Fibroblast of lung (primary cell): ENCODE data around the gene GNPAT. TPM values are rescaled to one million over a fixed set of nuclear protein-coding genes. Genes with fewer than 3 reads are reported as not detected.

Experiments
- DNase-seq, 2 donors: peaks; one replicate each; pipeline versions ENCODE4 v3.0.0 to v3.0.0-alpha.2; 2010; ENCODE audit warnings: low read depth in 2 of 2
- H2AFZ ChIP-seq: 2 replicates; pipeline ENCODE4 v1.5.1; 2012; ENCODE audit warnings: low read length, control low read depth, inconsistent platforms
- H3K27ac ChIP-seq: 2 replicates; pipeline ENCODE4 v1.5.1; 2011; ENCODE audit warnings: low read length, control low read depth; ENCODE audit not compliant: insufficient read depth
- H3K27me3 ChIP-seq: 2 replicates; pipeline ENCODE4 v1.5.1; 2011; ENCODE audit warnings: mild to moderate bottlenecking, low read length; ENCODE audit not compliant: control insufficient read depth, insufficient read depth
- H3K36me3 ChIP-seq: 2 replicates; pipeline ENCODE4 v1.5.1; 2011; ENCODE audit warnings: low read length; ENCODE audit not compliant: control insufficient read depth, insufficient read depth
- H3K4me1 ChIP-seq: 2 replicates; pipeline ENCODE4 v1.5.1; 2011; ENCODE audit warnings: low read length; ENCODE audit not compliant: control insufficient read depth, insufficient read depth; ENCODE audit errors: extremely low read depth
- H3K4me2 ChIP-seq: 2 replicates; pipeline ENCODE4 v1.5.1; 2011; ENCODE audit warnings: low read length, control low read depth; ENCODE audit not compliant: insufficient read depth; ENCODE audit errors: extremely low read depth
- H3K4me3 ChIP-seq, 4 experiments: fragments of 200-600 bp in 1 of 4; sonication (generic) in 1 of 4; replicated peaks in 1 of 4; 2 replicates each; pipeline ENCODE4 v1.5.1; 2011 to 2016; ENCODE audit warnings: low read length in 4 of 4, low read depth in 3 of 4, mild to moderate bottlenecking in 3 of 4, control low read depth in 2 of 4, inconsistent platforms in 1 of 4, mixed read lengths in 1 of 4; ENCODE audit not compliant: insufficient read depth in 1 of 4; ENCODE audit errors: control extremely low read depth in 1 of 4
- H3K79me2 ChIP-seq: 2 replicates; pipeline ENCODE4 v1.5.1; 2012; ENCODE audit warnings: mild to moderate bottlenecking, low read length, inconsistent platforms; ENCODE audit not compliant: control insufficient read depth, insufficient read depth
- H3K9ac ChIP-seq: 2 replicates; pipeline ENCODE4 v1.5.1; 2011; ENCODE audit warnings: mild to moderate bottlenecking, low read length, control low read depth; ENCODE audit not compliant: insufficient read depth
- H3K9me3 ChIP-seq: 2 replicates; pipeline ENCODE4 v1.5.1; 2012; ENCODE audit warnings: low read depth, low read length; ENCODE audit not compliant: control insufficient read depth, insufficient read depth
- H4K20me1 ChIP-seq: 2 replicates; pipeline ENCODE4 v1.5.1; 2011; ENCODE audit warnings: low read length; ENCODE audit not compliant: control insufficient read depth, insufficient read depth; ENCODE audit errors: extremely low read depth
- EZH2 ChIP-seq: IDR thresholded peaks from 2 replicates; pipeline ENCODE4 v1.5.1; 2012; ENCODE audit warnings: low read length, control low read depth, mild to moderate bottlenecking; ENCODE audit errors: missing control alignments
- polyA plus RNA-seq, 2 donors: library from polyadenylated mRNA; depleted of rRNA in 1 of 2; stranded (reverse) in 1 of 2; unstranded in 1 of 2; fragments of >200 nt; gene quantifications; 2 replicates each; pipeline ENCODE4 v1.2.1, GENCODE V29; 2011 to 2012; ENCODE audit warnings: missing spikeins in 1 of 2
- total RNA-seq: library from RNA; depleted of rRNA; stranded (reverse); fragments of >200 nt; gene quantifications from 2 replicates; pipeline ENCODE4 v1.2.1, GENCODE V29; 2014
- TF ChIP-seq, protein P1 (sequence below), 2 donors: IDR thresholded peaks in 1 of 2; conservative IDR thresholded peaks in 1 of 2; 1 replicate in 1 of 2; 2 replicates in 1 of 2; pipeline ENCODE4 v1.5.1; 2011 to 2012; ENCODE audit warnings: low read length in 2 of 2, control low read depth in 1 of 2, inconsistent platforms in 1 of 2, low read depth in 1 of 2, mild to moderate bottlenecking in 1 of 2

The GNPAT gene
- total and polyA plus RNA-seq, 2 donors (not counting 1 experiment from before 2014, with no cell fraction given): 42.5 to 60.4 TPM

DNA sequence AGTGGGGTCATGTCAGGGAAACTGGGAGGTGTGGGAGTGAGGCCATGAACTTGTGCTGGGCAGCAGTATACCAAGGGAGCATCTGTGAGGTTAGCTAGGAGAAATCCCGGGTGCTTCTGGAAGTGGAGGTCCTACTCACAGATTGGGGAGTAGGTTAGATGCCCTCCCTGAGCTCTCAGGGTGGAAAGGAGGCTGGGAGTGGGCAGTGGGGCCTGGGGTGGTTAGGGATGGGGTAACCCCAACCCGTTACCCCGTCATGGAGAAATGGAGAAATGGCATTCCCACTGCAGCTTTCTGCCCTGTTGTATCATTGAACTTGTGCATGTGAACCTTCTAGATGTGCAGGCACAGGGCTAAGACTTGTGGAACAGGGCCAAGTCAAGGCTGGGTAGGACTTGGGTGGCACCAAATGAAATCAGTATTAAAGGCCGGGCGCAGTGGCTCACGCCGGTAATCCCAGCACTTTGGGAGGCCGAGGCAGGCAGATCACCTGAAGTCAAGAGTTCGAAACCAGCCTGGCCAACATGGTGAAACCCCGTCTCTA lies 69.5 kb downstream of the GNPAT start:
- H3K9me3 ChIP-seq: no peaks in the 10 kb centered on the region
- H3K9ac ChIP-seq: no peak overlapping the region
- H3K79me2 ChIP-seq: no peaks in the 10 kb centered on the region
- TF ChIP-seq, protein P1, sequence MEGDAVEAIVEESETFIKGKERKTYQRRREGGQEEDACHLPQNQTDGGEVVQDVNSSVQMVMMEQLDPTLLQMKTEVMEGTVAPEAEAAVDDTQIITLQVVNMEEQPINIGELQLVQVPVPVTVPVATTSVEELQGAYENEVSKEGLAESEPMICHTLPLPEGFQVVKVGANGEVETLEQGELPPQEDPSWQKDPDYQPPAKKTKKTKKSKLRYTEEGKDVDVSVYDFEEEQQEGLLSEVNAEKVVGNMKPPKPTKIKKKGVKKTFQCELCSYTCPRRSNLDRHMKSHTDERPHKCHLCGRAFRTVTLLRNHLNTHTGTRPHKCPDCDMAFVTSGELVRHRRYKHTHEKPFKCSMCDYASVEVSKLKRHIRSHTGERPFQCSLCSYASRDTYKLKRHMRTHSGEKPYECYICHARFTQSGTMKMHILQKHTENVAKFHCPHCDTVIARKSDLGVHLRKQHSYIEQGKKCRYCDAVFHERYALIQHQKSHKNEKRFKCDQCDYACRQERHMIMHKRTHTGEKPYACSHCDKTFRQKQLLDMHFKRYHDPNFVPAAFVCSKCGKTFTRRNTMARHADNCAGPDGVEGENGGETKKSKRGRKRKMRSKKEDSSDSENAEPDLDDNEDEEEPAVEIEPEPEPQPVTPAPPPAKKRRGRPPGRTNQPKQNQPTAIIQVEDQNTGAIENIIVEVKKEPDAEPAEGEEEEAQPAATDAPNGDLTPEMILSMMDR (conservative IDR thresholded peaks at IDR 0.05 in 1 of 2, IDR thresholded peaks at IDR 0.05 in 1 of 2; ENCODE audit: low read depth in 1 of 2, low read length in 2 of 2): no peak
- TF ChIP-seq EZH2: no peak
- no peaks in the 10 kb centered on the region for H3K27me3 ChIP-seq
- no peaks in the 10 kb centered on the region for H3K4me1 ChIP-seq
- no peaks in the 10 kb centered on the region for H4K20me1 ChIP-seq
- no peak overlapping the region for H3K27ac ChIP-seq
- no peak for DNase-seq
- H3K4me3 ChIP-seq: no peak overlapping the region
- no peaks in the 10 kb centered on the region for H3K36me3 ChIP-seq
- H2AFZ ChIP-seq: no peak overlapping the region
- H3K4me2 ChIP-seq: no peak overlapping the region

DNA sequence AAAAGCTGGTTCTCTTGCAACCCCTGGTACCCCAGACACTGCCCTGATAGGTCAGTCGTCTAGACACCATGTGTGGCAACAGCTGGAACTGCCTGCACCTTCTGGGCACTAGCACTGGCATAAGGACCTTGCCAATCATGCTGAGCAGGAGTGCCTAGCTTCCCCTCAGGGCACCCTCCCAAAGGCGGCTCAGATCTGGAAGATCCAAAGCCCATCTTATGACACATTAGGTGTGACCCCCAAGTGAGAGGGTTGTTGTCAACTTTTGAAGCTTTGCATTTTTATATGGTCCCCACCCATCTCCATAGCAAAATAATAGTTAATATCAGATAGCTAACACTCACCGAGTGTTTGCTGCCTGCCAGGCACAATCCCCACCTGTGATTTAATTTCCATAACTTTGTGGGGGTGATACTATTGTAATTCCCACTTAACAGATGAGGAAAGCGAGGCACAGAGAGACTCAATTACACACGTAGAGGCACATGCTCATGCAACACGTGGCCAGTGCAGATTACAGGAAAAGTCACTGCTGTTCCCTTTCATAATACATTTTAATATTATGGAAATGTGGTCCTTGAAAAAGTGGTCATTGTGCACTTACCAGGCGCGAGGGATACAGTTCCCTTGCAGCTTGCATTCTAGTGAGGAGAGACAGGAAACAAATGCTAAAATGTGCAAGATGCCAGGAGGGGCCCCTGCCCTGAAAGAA lies 70.9 kb downstream of the GNPAT start:
- no peak overlapping the region for H3K4me2 ChIP-seq
- H4K20me1 ChIP-seq: no peaks in the 10 kb centered on the region
- H3K27me3 ChIP-seq: no peaks in the 10 kb centered on the region
- H3K4me3 ChIP-seq: no peak overlapping the region
- no peak overlapping the region for H2AFZ ChIP-seq
- no peak for DNase-seq
- no peaks in the 10 kb centered on the region for H3K9me3 ChIP-seq
- no peaks in the 10 kb centered on the region for H3K36me3 ChIP-seq
- H3K27ac ChIP-seq: no peak overlapping the region
- H3K9ac ChIP-seq: no peak overlapping the region
- H3K79me2 ChIP-seq: no peaks in the 10 kb centered on the region
- TF ChIP-seq, protein P1 (conservative IDR thresholded peaks at IDR 0.05 in 1 of 2, IDR thresholded peaks at IDR 0.05 in 1 of 2; ENCODE audit: low read depth in 1 of 2, low read length in 2 of 2): no peak
- TF ChIP-seq EZH2: no peak
- no peaks in the 10 kb centered on the region for H3K4me1 ChIP-seq

DNA sequence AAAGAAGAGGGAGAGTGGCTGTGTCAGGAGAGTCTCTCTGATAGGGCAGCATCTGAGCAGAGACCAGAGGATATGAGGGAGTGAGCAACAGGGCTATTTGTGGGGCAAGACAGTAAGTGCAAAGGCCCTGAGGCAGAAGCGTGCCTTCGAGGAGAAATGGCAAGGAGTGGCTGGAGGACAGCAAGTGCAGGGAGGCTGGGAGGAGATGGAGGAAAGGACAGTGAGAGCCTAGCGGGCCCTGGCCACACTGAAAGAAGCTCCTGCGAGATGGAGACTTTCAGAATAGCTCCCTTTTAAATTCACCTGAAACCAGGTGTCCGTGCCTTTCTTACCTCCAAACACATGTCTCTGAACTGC lies 71.4 kb downstream of the GNPAT start:
- Histone ChIP-seq H3K27me3 (no peaks in the 10 kb centered on the region), H3K4me2 (no peak overlapping the region), H4K20me1 (no peaks in the 10 kb centered on the region), H3K36me3 (no peaks in the 10 kb centered on the region), H3K9ac (no peak overlapping the region), H3K4me3 (no peak overlapping the region), H3K4me1 (no peaks in the 10 kb centered on the region), H3K27ac (no peak overlapping the region), H2AFZ (no peak overlapping the region), H3K79me2 (no peaks in the 10 kb centered on the region), H3K9me3 (no peaks in the 10 kb centered on the region)
- DNase-seq: no peak
- no peak for TF ChIP-seq EZH2
- TF ChIP-seq, protein P1 (conservative IDR thresholded peaks at IDR 0.05 in 1 of 2, IDR thresholded peaks at IDR 0.05 in 1 of 2; ENCODE audit: low read depth in 1 of 2, low read length in 2 of 2): no peak
